B cell (primary cell): ENCODE measurements around the gene SAMM50. TPM values are rescaled to one million over a fixed set of nuclear protein-coding genes. Genes with fewer than 3 reads are reported as not detected.
A peak's percentile ranks its signal among the peaks of the same experiment; 100 is the strongest.

ENCODE experiments used
- ATAC-seq: fragments of 200-7000 bp; cut with Tn5 transposase; one replicate; pipeline ENCODE4 v1.10.0; 2021; ENCODE audit warnings: low read depth, mild to moderate bottlenecking, moderate number of reproducible peaks, moderate library complexity
- CTCF ChIA-PET: fragments of 350-600 bp; sonication (Branson Sonifier 250); formaldehyde crosslinking; loops from one replicate; lab custom pipeline; 2021; ENCODE audit warnings: antibody characterized with exemption, inconsistent platforms; lab: Charles Lee
- POLR2A ChIA-PET: fragments of 350-600 bp; sonication (Branson Sonifier 250); formaldehyde crosslinking; loops from one replicate; lab custom pipeline; 2021; ENCODE audit warnings: antibody characterized with exemption; lab: Charles Lee
- DNase-seq: peaks from one replicate; pipeline ENCODE4 v3.0.0; 2013
- H2AFZ ChIP-seq: 2 replicates; pipeline ENCODE4 v1.6.1; 2012; ENCODE audit warnings: mild to moderate bottlenecking, low read depth, low read length; ENCODE audit not compliant: insufficient read depth, poor library complexity, severe bottlenecking
- H3K27ac ChIP-seq, 2 donors: 1 replicate in 1 of 2; 2 replicates in 1 of 2; pipeline ENCODE4 v1.5.1; 2012 to 2013; ENCODE audit warnings: low read length in 2 of 2, mild to moderate bottlenecking in 2 of 2, moderate library complexity in 1 of 2
- H3K27me3 ChIP-seq, 4 experiments: fragments of 200-600 bp in 1 of 4; sonication (generic) in 1 of 4; replicated peaks in 1 of 4; 1 replicate in 2 of 4; 2 replicates in 2 of 4; pipeline versions ENCODE4 v1.6.1 to v1.7.0; 2013 to 2016; ENCODE audit warnings: low read length in 3 of 4, mild to moderate bottlenecking in 2 of 4, mixed read lengths in 1 of 4, moderate library complexity in 1 of 4; ENCODE audit not compliant: insufficient read depth in 4 of 4, control insufficient read depth in 3 of 4; ENCODE audit errors: control extremely low read depth in 1 of 4
- H3K36me3 ChIP-seq, 2 experiments: replicated peaks in 1 of 2; 1 replicate in 1 of 2; 2 replicates in 1 of 2; pipeline versions ENCODE4 v1.6.1 to v1.7.1; 2013; ENCODE audit warnings: low read length in 1 of 2; ENCODE audit not compliant: insufficient read depth in 2 of 2, control insufficient read depth in 1 of 2; ENCODE audit errors: control extremely low read depth in 1 of 2, extremely low read depth in 1 of 2
- H3K4me1 ChIP-seq, 2 donors: fragments of 200-600 bp in 1 of 2; sonication (generic) in 1 of 2; 1 replicate in 1 of 2; 2 replicates in 1 of 2; pipeline versions ENCODE4 v1.5.1 to v1.6.1; 2013 to 2017; ENCODE audit warnings: low read length in 2 of 2; ENCODE audit not compliant: control insufficient read depth in 2 of 2, insufficient read depth in 2 of 2
- H3K4me2 ChIP-seq: replicated peaks from 2 replicates; pipeline ENCODE3; 2012; ENCODE audit warnings: mild to moderate bottlenecking, low read depth, low read length; ENCODE audit not compliant: poor library complexity, severe bottlenecking
- H3K4me3 ChIP-seq, 5 experiments: fragments of 200-600 bp in 1 of 5; sonication (generic) in 1 of 5; 1 replicate in 3 of 5; 2 replicates in 2 of 5; pipeline versions ENCODE4 v1.5.1 to v1.7.0; 2011 to 2016; ENCODE audit warnings: low read length in 4 of 5, mild to moderate bottlenecking in 4 of 5, low read depth in 2 of 5, control low read depth in 1 of 5, moderate library complexity in 1 of 5; ENCODE audit not compliant: insufficient read depth in 1 of 5; ENCODE audit errors: control extremely low read depth in 1 of 5, extremely low read depth in 1 of 5
- H3K79me2 ChIP-seq: fragments of 200-600 bp; sonication (generic); one replicate; pipeline ENCODE4 v1.6.0; 2016; ENCODE audit warnings: low read length; ENCODE audit not compliant: control insufficient read depth, insufficient read depth
- H3K9ac ChIP-seq: fragments of 200-600 bp; sonication (generic); 2 replicates; pipeline ENCODE4 v1.6.1; 2017; ENCODE audit warnings: mild to moderate bottlenecking, low read length, moderate library complexity
- H3K9me3 ChIP-seq, 3 donors: one replicate each; pipeline versions ENCODE4 v1.6.1 to v1.7.1; 2013; ENCODE audit warnings: low read length in 2 of 3; ENCODE audit not compliant: control insufficient read depth in 2 of 3, insufficient read depth in 1 of 3; ENCODE audit errors: control extremely low read depth in 1 of 3
- H4K20me1 ChIP-seq: 2 replicates; pipeline ENCODE4 v1.6.0; 2012; ENCODE audit warnings: mild to moderate bottlenecking, low read length; ENCODE audit not compliant: insufficient read depth, control insufficient read depth, poor library complexity, severe bottlenecking
- H3K27ac Mint-ChIP-seq: one replicate; pipeline ENCODE4 v1.8.0; 2021; ENCODE audit warnings: mixed read lengths
- H3K27me3 Mint-ChIP-seq: one replicate; pipeline ENCODE4 v1.8.0; 2021; ENCODE audit warnings: mixed read lengths
- H3K4me1 Mint-ChIP-seq: one replicate; pipeline ENCODE4 v1.8.0; 2021; ENCODE audit warnings: mixed read lengths
- H3K4me3 Mint-ChIP-seq: one replicate; pipeline ENCODE4 v1.8.0; 2021; ENCODE audit warnings: mixed read lengths
- H3K9me3 Mint-ChIP-seq: one replicate; pipeline ENCODE4 v1.8.0; 2022; ENCODE audit warnings: mixed read lengths; ENCODE audit not compliant: insufficient read depth
- CTCF ChIP-seq: fragments of 200-600 bp; IDR thresholded peaks from one replicate; pipeline ENCODE4 v1.8.0; 2022; ENCODE audit warnings: antibody characterized with exemption, mild to moderate bottlenecking
- EZH2 ChIP-seq: IDR thresholded peaks from 2 replicates; pipeline ENCODE4 v1.6.1; 2012; ENCODE audit warnings: borderline replicate concordance, low read depth, mild to moderate bottlenecking, moderate library complexity, low read length; ENCODE audit not compliant: insufficient read depth, poor library complexity, severe bottlenecking
- whole genome bisulfite sequencing: methylation state at CpG from one replicate; pipeline ENCODE4 v1.1.5; 2013; ENCODE audit warnings: missing lambda C conversion rate; ENCODE audit not compliant: insufficient coverage; 5-methylcytosine and 5-hydroxymethylcytosine counted together
- intact Hi-C: fragments of 100-400 bp; cut with micrococcal nuclease; formaldehyde crosslinking; loops from one replicate; pipeline ENCODE4 v1.10.0; 2022
- polyA plus RNA-seq: library from polyadenylated mRNA; depleted of rRNA; stranded (reverse); fragments of >200 nt; gene quantifications from 2 replicates; pipeline ENCODE4 v1.2.3, GENCODE V29; 2012
- total RNA-seq, 2 donors: library from RNA; stranded (reverse); fragments of 120-200 nt in 1 of 2; gene quantifications; 1 replicate in 1 of 2; 2 replicates in 1 of 2; pipeline versions ENCODE4 v1.2.3 to v1.2.4, GENCODE V29; 2013 to 2022

SAMM50 gene
- total and polyA plus RNA-seq, 2 donors (not counting 1 experiment from before 2014, with no cell fraction given): 18.8 to 43.2 TPM

GRCh38 chr22:44004104-44004460, 48.8 kb downstream of the SAMM50 start:
- Histone ChIP-seq H3K36me3 (no peaks in the 10 kb centered on the region), H3K4me2 (no peak overlapping the region)
- CTCF ChIA-PET: interaction anchor here (2.9 to 4.9 kb wide), 2 partner anchors 10 to 82 kb away, joined by 12 to 31 read pairs; no protein-coding TSS in a partner anchor

GRCh38 chr22:44005524-44005923, 50.3 kb downstream of the SAMM50 start:
- WGBS: 57% methylated on average over 4 of the region's 4 CpGs
- peaks cover 8% of the 10 kb centered on the region for H3K4me1 Mint-ChIP-seq
- ChIA-PET CTCF (interaction anchor here (0.7 to 4.9 kb wide), 3 partner anchors 12 to 80 kb away, joined by 4 to 31 read pairs (median 12); no protein-coding TSS in a partner anchor), POLR2A (no interaction called here)
- peak; percentile 32 for DNase-seq
- H3K27ac ChIP-seq: no peak overlapping the region
- no peak for TF ChIP-seq CTCF
- no peak for TF ChIP-seq EZH2
- H3K27me3 ChIP-seq: no peaks in the 10 kb centered on the region
- peak; percentile 57 for ATAC-seq
- peaks cover 2% of the 10 kb centered on the region for H3K9me3 Mint-ChIP-seq
- H3K4me3 ChIP-seq: no peak overlapping the region
- peak overlapping the region; percentile 2 for H3K4me3 Mint-ChIP-seq
- intact Hi-C loops: no loop called here
- H3K9ac ChIP-seq: no peak overlapping the region
- peaks cover 0 to 7% of the 10 kb centered on the region in 2 donors for H3K4me1 ChIP-seq
- no peaks in the 10 kb centered on the region for H3K27me3 Mint-ChIP-seq
- no peak overlapping the region for H2AFZ ChIP-seq
- no peaks in the 10 kb centered on the region for H3K36me3 ChIP-seq
- H4K20me1 ChIP-seq: no peaks in the 10 kb centered on the region
- H3K27ac Mint-ChIP-seq: peak overlapping the region; percentile 72
- peaks cover 0 to 23% (median 7%) of the 10 kb centered on the region in 3 donors for H3K9me3 ChIP-seq
- peaks cover 6% of the 10 kb centered on the region for H3K79me2 ChIP-seq
- peak overlapping the region; percentile 30 for H3K4me2 ChIP-seq

More at GRCh38 chr22:44004104-44004460, 48.8 kb downstream of the SAMM50 start:
- intact Hi-C loops: no loop called here
- Histone ChIP-seq H3K79me2 (peaks cover 8% of the 10 kb centered on the region), H3K4me1 (peaks cover 10 to 19% of the 10 kb centered on the region in 2 donors), H3K27me3 (no peaks in the 10 kb centered on the region), H3K4me3 (no peak overlapping the region), H3K9ac (no peak overlapping the region), H2AFZ (no peak overlapping the region), H3K9me3 (peaks cover 0 to 23% (median 7%) of the 10 kb centered on the region in 3 donors), H4K20me1 (no peaks in the 10 kb centered on the region), H3K27ac (no peak overlapping the region)
- H3K27ac Mint-ChIP-seq: no peak overlapping the region
- DNase-seq (no peak), ATAC-seq (no peak)
- WGBS: 100% methylated on average over 1 of the region's 7 CpGs
- peaks cover 20% of the 10 kb centered on the region for H3K4me1 Mint-ChIP-seq
- no peaks in the 10 kb centered on the region for H3K27me3 Mint-ChIP-seq
- no peak overlapping the region for H3K4me3 Mint-ChIP-seq
- peaks cover 2% of the 10 kb centered on the region for H3K9me3 Mint-ChIP-seq
- TF ChIP-seq EZH2: no peak
- TF ChIP-seq CTCF: no peak
- POLR2A ChIA-PET: no interaction called here
